Activated CD8-positive, alpha-beta T cell treated with anti-CD3 and anti-CD28 coated beads, Interleukin-2, amount 10 ng/mL, durations not matched to agents 7 days and 5 days (primary cell): ENCODE measurements around the gene CAMK2B. TPM values are rescaled to one million over a fixed set of nuclear protein-coding genes. Genes with fewer than 3 reads are reported as not detected.
"Not testable (repeated sequence)": the region's sequence is repeated elsewhere in the genome, so short reads cannot be mapped to it uniquely, and the experiment has no call there.

ENCODE experiments used
- ATAC-seq: fragments of 150-1000 bp; cut with Tn5 transposase; one replicate; pipeline ENCODE4 v1.10.0; 2021; ENCODE audit warnings: moderate library complexity
- CTCF ChIA-PET: fragments of 350-600 bp; sonication (Branson Sonifier 250); formaldehyde crosslinking; loops from one replicate; lab custom pipeline; 2021; ENCODE audit warnings: antibody characterized with exemption; lab: Charles Lee
- POLR2A ChIA-PET: fragments of 350-600 bp; sonication (Branson Sonifier 250); formaldehyde crosslinking; loops from one replicate; lab custom pipeline; 2021; ENCODE audit warnings: antibody characterized with exemption; lab: Charles Lee
- DNase-seq: peaks from one replicate; pipeline ENCODE4 v3.0.0-alpha.2; 2020
- H3K27ac Mint-ChIP-seq: one replicate; pipeline ENCODE4 v1.8.0; 2021; ENCODE audit warnings: mild to moderate bottlenecking, mixed read lengths
- H3K27me3 Mint-ChIP-seq: one replicate; pipeline ENCODE4 v1.8.0; 2021; ENCODE audit warnings: low read depth, mixed read lengths
- H3K36me3 Mint-ChIP-seq: one replicate; pipeline ENCODE4 v1.8.0; 2021; ENCODE audit warnings: low read depth, mixed read lengths
- H3K4me1 Mint-ChIP-seq: one replicate; pipeline ENCODE4 v1.8.0; 2021; ENCODE audit warnings: low read depth, mixed read lengths
- H3K4me3 Mint-ChIP-seq: one replicate; pipeline ENCODE4 v1.8.0; 2021; ENCODE audit warnings: mild to moderate bottlenecking, mixed read lengths
- H3K9me3 Mint-ChIP-seq: one replicate; pipeline ENCODE4 v1.8.0; 2022; ENCODE audit warnings: mixed read lengths; ENCODE audit not compliant: insufficient read depth
- total RNA-seq, 2 experiments: library from RNA; stranded (reverse); gene quantifications; one replicate each; pipeline ENCODE4 v1.2.3, GENCODE V29; 2021

Gene CAMK2B
- total RNA-seq, 2 experiments from 2014 or later: not detected

GRCh38 chr7:44172803-44173424, 152.5 kb downstream of the CAMK2B start:
- H3K9me3 Mint-ChIP-seq: no peaks in the 10 kb centered on the region
- peaks cover 1% of the 10 kb centered on the region for H3K4me1 Mint-ChIP-seq
- no peak for DNase-seq
- CTCF ChIA-PET: interaction anchor here (2.3 kb wide), 1 partner anchor 23 kb away, joined by 7 read pairs; no protein-coding TSS in a partner anchor
- no peak overlapping the region for H3K4me3 Mint-ChIP-seq
- POLR2A ChIA-PET: interaction anchor here (0.7 kb wide), 1 partner anchor 22 kb away, joined by 3 read pairs; no protein-coding TSS in a partner anchor
- ATAC-seq: no peak
- no peak overlapping the region for H3K27ac Mint-ChIP-seq
- H3K27me3 Mint-ChIP-seq: peaks cover 25% of the 10 kb centered on the region
- no peaks in the 10 kb centered on the region for H3K36me3 Mint-ChIP-seq

GRCh38 chr7:44172352-44172751, 153.0 kb downstream of the CAMK2B start:
- peaks cover 22% of the 10 kb centered on the region for H3K27me3 Mint-ChIP-seq
- peaks cover 6% of the 10 kb centered on the region for H3K4me1 Mint-ChIP-seq
- CTCF ChIA-PET: interaction anchor here (2.3 kb wide), 1 partner anchor 24 kb away, joined by 7 read pairs; no protein-coding TSS in a partner anchor
- POLR2A ChIA-PET: interaction anchor here (0.7 kb wide), 1 partner anchor 23 kb away, joined by 3 read pairs; no protein-coding TSS in a partner anchor
- no peak for ATAC-seq
- no peaks in the 10 kb centered on the region for H3K9me3 Mint-ChIP-seq
- no peaks in the 10 kb centered on the region for H3K36me3 Mint-ChIP-seq
- DNase-seq: no peak
- H3K4me3 Mint-ChIP-seq: no peak overlapping the region
- H3K27ac Mint-ChIP-seq: no peak overlapping the region

DNA sequence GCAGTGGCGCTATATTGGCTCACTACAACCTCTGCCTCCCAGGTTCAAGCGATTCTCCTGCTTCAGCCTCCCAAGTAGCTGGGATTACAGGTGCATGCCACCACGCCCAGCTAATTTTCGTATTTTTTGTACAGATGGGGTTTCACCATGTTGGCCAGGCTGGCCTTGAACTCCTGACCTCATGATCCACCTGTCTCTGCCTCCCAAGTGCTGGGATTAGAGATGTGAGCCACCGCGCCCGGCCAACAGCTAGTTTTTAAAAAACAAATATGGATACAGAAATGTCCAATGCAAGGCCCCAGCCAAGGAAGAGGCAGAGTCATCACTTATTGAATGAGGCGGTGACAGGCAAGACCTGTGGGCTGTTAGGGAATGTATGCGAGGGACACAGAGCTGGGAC, 153.5 kb downstream of the CAMK2B start:
- H3K27ac Mint-ChIP-seq, H3K9me3 Mint-ChIP-seq, DNase-seq, H3K4me3 Mint-ChIP-seq, H3K36me3 Mint-ChIP-seq, ATAC-seq, POLR2A ChIA-PET, H3K4me1 Mint-ChIP-seq: not testable (repeated sequence)
- H3K27me3 Mint-ChIP-seq: peaks cover 20% of the 10 kb centered on the region
- CTCF ChIA-PET: interaction anchor here (2.3 kb wide), 1 partner anchor 24 kb away, joined by 7 read pairs; no protein-coding TSS in a partner anchor

DNA sequence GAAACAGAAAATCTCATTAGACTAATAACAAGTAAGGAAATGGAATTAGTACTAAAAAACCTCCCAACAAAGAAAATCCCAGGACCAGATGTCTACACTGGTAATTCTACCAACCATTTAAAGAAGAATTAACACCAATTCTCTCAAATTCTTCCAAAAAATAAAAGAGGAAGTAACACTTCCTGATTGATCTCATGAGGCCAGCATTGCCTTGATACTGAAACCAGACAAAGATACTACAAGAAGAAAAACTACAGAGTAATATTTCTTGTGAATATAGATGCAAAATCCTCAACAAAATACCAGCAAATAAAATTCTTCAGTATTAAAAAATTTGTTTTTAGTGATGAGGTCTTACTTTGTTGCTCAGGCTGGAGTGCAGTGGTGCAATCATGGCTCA, 157.5 kb downstream of the CAMK2B start:
- Mint-ChIP-seq H3K9me3 (no peaks in the 10 kb centered on the region), H3K4me3 (no peak overlapping the region), H3K36me3 (no peaks in the 10 kb centered on the region), H3K27ac (no peak overlapping the region), H3K4me1 (peaks cover 6% of the 10 kb centered on the region), H3K27me3 (peaks cover 14% of the 10 kb centered on the region)
- ATAC-seq (no peak), DNase-seq (no peak)
- ChIA-PET CTCF (no interaction called here), POLR2A (no interaction called here)

Other genes starting within 250 kb of the CAMK2B start
- 10 to 100 TPM; 37.3 to 37.9 TPM for gene POLM, start 243.1 kb downstream of the CAMK2B start, total RNA-seq
- gene AEBP1, start 221.2 kb downstream of the CAMK2B start, total RNA-seq: 10 to 100 TPM; 13.0 to 15.7 TPM
- 100 to 1,000 TPM; 134 to 135 TPM for gene POLD2, start 202.0 kb downstream of the CAMK2B start, total RNA-seq
- not detected for gene MYL7, start 184.3 kb downstream of the CAMK2B start, total RNA-seq
- gene GCK, start 136.2 kb downstream of the CAMK2B start, total RNA-seq: not detected
- 10 to 100 TPM; 64.5 to 70.2 TPM for gene YKT6, start 124.6 kb downstream of the CAMK2B start, total RNA-seq
- gene NUDCD3, start 165.1 kb upstream of the CAMK2B start, total RNA-seq: 10 to 100 TPM; 80.7 to 84.0 TPM
- gene NPC1L1, start 215.7 kb upstream of the CAMK2B start, total RNA-seq: not detected
- 10 to 100 TPM; 83.6 to 86.5 TPM for gene DDX56, start 248.3 kb upstream of the CAMK2B start, total RNA-seq